SK-N-SH (cell line): ENCODE results near the gene IFT25. TPM values are rescaled to one million over a fixed set of nuclear protein-coding genes. Genes with fewer than 3 reads are reported as not detected.
"Not testable (repeated sequence)": the region's sequence is repeated elsewhere in the genome, so short reads cannot be mapped to it uniquely, and the experiment has no call there.

Source experiments
- CTCF ChIA-PET: fragments of 300-600, 350-600 bp; formaldehyde crosslinking; extraction: SDS; loops from one replicate; lab custom pipeline; 2021; lab: Yijun Ruan, JAX
- POLR2A ChIA-PET: fragments of 350-600 bp; sonication (Branson Sonifier 250); formaldehyde crosslinking; extraction: SDS; loops from one replicate; lab custom pipeline; 2020; ENCODE audit warnings: antibody characterized with exemption, inconsistent platforms; lab: Yijun Ruan, JAX
- DNase-seq: peaks from one replicate; pipeline ENCODE4 v3.0.0; 2012
- H2AFZ ChIP-seq: fragments of 200-600 bp; sonication (generic); 2 replicates; pipeline ENCODE4 v1.8.1; 2016; ENCODE audit warnings: antibody characterized with exemption, mild to moderate bottlenecking, low read depth
- H3F3A ChIP-seq: fragments of 200-600 bp; sonication (generic); replicated peaks from 2 replicates; pipeline ENCODE3; 2016; ENCODE audit warnings: antibody characterized with exemption, mild to moderate bottlenecking; ENCODE audit not compliant: insufficient read depth
- H3K27ac ChIP-seq, 2 experiments: fragments of 200-500 bp in 1 of 2; fragments of 200-600 bp in 1 of 2; sonication (Bioruptor generic) in 1 of 2; sonication (generic), shearing (Covaris generic) in 1 of 2; 2 replicates each; pipeline versions ENCODE4 v1.5.1 to v1.6.1; 2014 to 2016; ENCODE audit warnings: low read depth in 2 of 2, inconsistent platforms in 1 of 2, low read length in 1 of 2, mild to moderate bottlenecking in 1 of 2, mixed read lengths in 1 of 2
- H3K27me3 ChIP-seq: fragments of 200-600 bp; sonication (generic), shearing (Covaris generic); 2 replicates; pipeline ENCODE4 v1.6.1; 2016; ENCODE audit warnings: mixed run types; ENCODE audit not compliant: insufficient read depth
- H3K36me3 ChIP-seq, 2 experiments: fragments of 200-500 bp in 1 of 2; fragments of 200-600 bp in 1 of 2; sonication (Bioruptor generic) in 1 of 2; sonication (generic) in 1 of 2; replicated peaks in 1 of 2; 2 replicates each; pipeline versions ENCODE3 to v1.5.1; 2014 to 2016; ENCODE audit warnings: low read length in 1 of 2, mild to moderate bottlenecking in 1 of 2; ENCODE audit not compliant: insufficient read depth in 2 of 2, control insufficient read depth in 1 of 2
- H3K4me1 ChIP-seq, 2 experiments: fragments of 200-500 bp in 1 of 2; fragments of 200-600 bp in 1 of 2; sonication (Bioruptor generic) in 1 of 2; sonication (generic), shearing (Covaris generic) in 1 of 2; 2 replicates each; pipeline versions ENCODE4 v1.5.1 to v1.6.1; 2014 to 2016; ENCODE audit warnings: low read depth in 1 of 2, low read length in 1 of 2, mixed run types in 1 of 2; ENCODE audit not compliant: insufficient read depth in 2 of 2, control insufficient read depth in 1 of 2
- H3K4me2 ChIP-seq: fragments of 200-600 bp; sonication (generic), shearing (Covaris generic); 2 replicates; pipeline ENCODE4 v1.6.1; 2017; ENCODE audit warnings: mixed run types
- H3K4me3 ChIP-seq, 2 experiments: fragments of 200-500 bp in 1 of 2; fragments of 200-600 bp in 1 of 2; sonication (Bioruptor generic) in 1 of 2; sonication (generic), shearing (Covaris generic) in 1 of 2; 2 replicates each; pipeline versions ENCODE4 v1.5.1 to v1.8.1; 2014 to 2016; ENCODE audit warnings: low read depth in 2 of 2, inconsistent platforms in 1 of 2, low read length in 1 of 2, mild to moderate bottlenecking in 1 of 2, mixed read lengths in 1 of 2, moderate library complexity in 1 of 2
- H3K79me2 ChIP-seq: fragments of 200-600 bp; sonication (generic); 2 replicates; pipeline ENCODE4 v1.8.1; 2017; ENCODE audit warnings: mild to moderate bottlenecking; ENCODE audit not compliant: insufficient read depth
- H3K9ac ChIP-seq: fragments of 200-600 bp; sonication (generic); 2 replicates; pipeline ENCODE4 v1.6.1; 2017; ENCODE audit warnings: mixed run types
- H3K9me2 ChIP-seq: fragments of 200-600 bp; sonication (generic); 2 replicates; pipeline ENCODE4 v1.6.1; 2017; ENCODE audit warnings: mixed run types
- H3K9me3 ChIP-seq: fragments of 200-600 bp; sonication (generic); 2 replicates; pipeline ENCODE4 v1.6.1; 2017; ENCODE audit warnings: mixed run types, mild to moderate bottlenecking, moderate library complexity
- H4K20me1 ChIP-seq: fragments of 200-600 bp; sonication (generic); 2 replicates; pipeline ENCODE4 v1.6.1; 2017; ENCODE audit warnings: mild to moderate bottlenecking, mixed run types; ENCODE audit not compliant: insufficient read depth
- ELF1 ChIP-seq: IDR thresholded peaks from 2 replicates; pipeline ENCODE4 v1.4.0; 2012
- FOXM1 ChIP-seq: IDR thresholded peaks from 2 replicates; pipeline ENCODE4 v1.4.0; 2012; ENCODE audit warnings: low read depth, mild to moderate bottlenecking
- MXI1 ChIP-seq: IDR thresholded peaks from 2 replicates; pipeline ENCODE4 v1.6.1; 2012; ENCODE audit warnings: mild to moderate bottlenecking, low read depth, low read length, improper control_type of control experiment
- NFIC ChIP-seq: IDR thresholded peaks from 2 replicates; pipeline ENCODE4 v1.4.0; 2012; ENCODE audit warnings: borderline replicate concordance
- POLR2AphosphoS5 ChIP-seq: IDR thresholded peaks from 2 replicates; pipeline ENCODE4 v1.6.1; 2012; ENCODE audit warnings: low read depth, low read length
- RCOR1 ChIP-seq: fragments of 150-350 bp; IDR thresholded peaks from 2 replicates; pipeline ENCODE4 v1.6.1; 2017; ENCODE audit warnings: antibody characterized with exemption, low read length
- SIN3A ChIP-seq: IDR thresholded peaks from 2 replicates; pipeline ENCODE4 v1.6.1; 2012; ENCODE audit warnings: low read depth, mild to moderate bottlenecking, low read length, moderate library complexity, borderline replicate concordance
- TAF1 ChIP-seq: IDR thresholded peaks from 2 replicates; pipeline ENCODE4 v1.6.1; 2012; ENCODE audit warnings: low read depth, mild to moderate bottlenecking, low read length, moderate library complexity, borderline replicate concordance
- USF1 ChIP-seq: IDR thresholded peaks from 2 replicates; pipeline ENCODE4 v1.4.0; 2012; ENCODE audit warnings: low read depth, borderline replicate concordance
- ZBTB33 ChIP-seq: IDR thresholded peaks from 2 replicates; pipeline ENCODE4 v1.4.0; 2012; ENCODE audit warnings: low read depth, borderline replicate concordance
- WGBS: methylation state at CpG from one replicate; pipeline ENCODE4 v1.1.6; 2017; ENCODE audit warnings: low lambda C conversion rate; 5-methylcytosine and 5-hydroxymethylcytosine counted together
- polyA plus RNA-seq, 3 experiments: library from polyadenylated mRNA; depleted of rRNA; stranded (reverse); fragments of >200 nt; gene quantifications; 2 replicates each; pipeline ENCODE4 v1.2.3, GENCODE V29; 2012
- TF ChIP-seq, protein P1 (sequence below): fragments of 200-600 bp; sonication (generic); IDR thresholded peaks from 2 replicates; pipeline ENCODE4 v1.6.1; 2017; ENCODE audit warnings: antibody characterized with exemption, mild to moderate bottlenecking, moderate library complexity

Gene IFT25
- polyA plus RNA-seq (2012; rRNA removed), result 25.7 TPM in 2 replicates
- polyA plus RNA-seq (2012; cell fraction: cytosol; rRNA removed), result 34.8 and 55.2 TPM in 2 replicates
- 17.1 and 25.3 TPM in 2 replicates for polyA plus RNA-seq (2012; cell fraction: nucleus; rRNA removed)

DNA sequence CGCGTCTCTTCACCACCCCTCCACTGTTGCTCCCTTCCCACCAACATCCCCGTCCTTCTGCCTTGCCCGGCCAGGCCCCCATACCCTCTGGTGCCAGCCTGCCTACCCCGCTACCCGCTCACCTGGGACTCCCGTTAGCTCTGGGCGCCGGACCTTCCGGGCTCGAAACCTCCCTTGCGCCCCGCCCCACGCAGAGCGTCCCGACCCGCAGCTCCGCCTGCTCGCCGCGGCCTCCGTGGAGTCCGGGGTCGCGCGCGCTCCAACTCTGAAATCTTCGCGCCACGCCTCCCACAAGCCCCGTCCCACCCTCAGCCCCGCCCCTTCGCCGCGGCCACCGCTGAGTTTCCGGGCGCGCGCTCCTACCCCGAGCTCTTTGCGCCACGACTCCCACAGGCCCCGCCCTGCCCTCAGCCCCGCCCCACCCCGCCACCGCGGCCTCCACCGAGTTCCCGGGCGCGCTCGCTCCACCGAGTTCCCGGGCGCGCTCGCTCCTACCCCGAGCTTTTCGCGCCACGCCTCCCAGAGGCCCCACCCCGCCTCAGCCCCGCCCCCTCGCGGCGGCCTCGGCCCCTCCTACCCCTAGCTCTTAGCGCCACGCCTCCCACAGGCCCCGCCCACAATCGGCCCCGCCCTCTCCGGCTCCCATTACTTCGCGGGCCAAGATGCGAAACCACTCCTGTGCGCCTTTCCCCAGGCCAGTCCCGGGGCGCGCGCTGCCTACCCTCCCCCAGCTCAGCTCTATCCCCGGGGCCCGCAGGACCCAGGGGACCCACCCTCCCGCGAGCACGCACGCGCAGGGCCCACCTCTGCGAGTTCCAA, at the start of gene IFT25:
Gene IFT25 (minus strand): TSS at position 267 of the 819 bp plus-strand sequence. CDS start 5,617 bp downstream, outside the sequence.
- 2% methylated on average over 36 of the region's 90 CpGs for WGBS
- Histone ChIP-seq H3K9ac (peak within 1 kb of the TSS; percentile 83), H3K9me2 (no peaks in the 10 kb centered on the region), H3K4me3 (peak within 1 kb of the TSS; percentile 72 to 95), H4K20me1 (peaks cover 15% of the 10 kb centered on the region), H3K36me3 (peaks cover 14 to 20% of the 10 kb centered on the region in 2 experiments), H3K27ac (peak within 1 kb of the TSS; percentile 79 to 92)
- CTCF ChIA-PET, result interaction anchor here (0.7 to 11.2 kb wide), 7 partner anchors 13 to 501 kb away, joined by 3 to 100 read pairs (median 3); no protein-coding TSS in a partner anchor
- DNase-seq, result peak; percentile 97
- TF ChIP-seq ELF1 (peak; percentile 22; the same call in 1 of the 2 replicates), NFIC (no peak), SIN3A (peak; percentile 50; the same call in 1 of the 2 replicates), POLR2AphosphoS5 (peak; percentile 75; the same call in 1 of the 2 replicates), RCOR1 (no peak), FOXM1 (no peak), TAF1 (peak; percentile 62; the same call in 1 of the 2 replicates), USF1 (no peak), MXI1 (peak; percentile 31), ZBTB33 (no peak)
- TF ChIP-seq, protein P1, sequence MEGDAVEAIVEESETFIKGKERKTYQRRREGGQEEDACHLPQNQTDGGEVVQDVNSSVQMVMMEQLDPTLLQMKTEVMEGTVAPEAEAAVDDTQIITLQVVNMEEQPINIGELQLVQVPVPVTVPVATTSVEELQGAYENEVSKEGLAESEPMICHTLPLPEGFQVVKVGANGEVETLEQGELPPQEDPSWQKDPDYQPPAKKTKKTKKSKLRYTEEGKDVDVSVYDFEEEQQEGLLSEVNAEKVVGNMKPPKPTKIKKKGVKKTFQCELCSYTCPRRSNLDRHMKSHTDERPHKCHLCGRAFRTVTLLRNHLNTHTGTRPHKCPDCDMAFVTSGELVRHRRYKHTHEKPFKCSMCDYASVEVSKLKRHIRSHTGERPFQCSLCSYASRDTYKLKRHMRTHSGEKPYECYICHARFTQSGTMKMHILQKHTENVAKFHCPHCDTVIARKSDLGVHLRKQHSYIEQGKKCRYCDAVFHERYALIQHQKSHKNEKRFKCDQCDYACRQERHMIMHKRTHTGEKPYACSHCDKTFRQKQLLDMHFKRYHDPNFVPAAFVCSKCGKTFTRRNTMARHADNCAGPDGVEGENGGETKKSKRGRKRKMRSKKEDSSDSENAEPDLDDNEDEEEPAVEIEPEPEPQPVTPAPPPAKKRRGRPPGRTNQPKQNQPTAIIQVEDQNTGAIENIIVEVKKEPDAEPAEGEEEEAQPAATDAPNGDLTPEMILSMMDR, result no peak
- TF ChIP-seq, all 33 proteins: peak for 5
- H3K4me1 ChIP-seq, result peaks cover 11 to 31% of the 10 kb centered on the region in 2 experiments; a peak in 2 of 4 replicates
- H2AFZ ChIP-seq, result peak within 1 kb of the TSS; percentile 79; the same call in 1 of the 2 replicates
- H3K4me2 ChIP-seq, result peak within 1 kb of the TSS; percentile 93
- POLR2A ChIA-PET, result interaction anchor here (0.8 to 1.6 kb wide), 8 partner anchors 9 to 153 kb away, joined by 3 to 5 read pairs (median 4); partner anchors contain the start of genes TMEM59 and YIPF1
- no peaks in the 10 kb centered on the region for H3K9me3 ChIP-seq
- no peaks in the 10 kb centered on the region for H3F3A ChIP-seq
- H3K27me3 ChIP-seq, result no peaks in the 10 kb centered on the region
- H3K79me2 ChIP-seq, result peaks cover 81% of the 10 kb centered on the region

GRCh38 chr1:53994516-53994915, 49.0 kb upstream of the IFT25 start:
- H3K9me3 ChIP-seq, H3K4me3 ChIP-seq, H3K36me3 ChIP-seq, H3K9ac ChIP-seq, H3K27ac ChIP-seq, POLR2A ChIA-PET, H3K27me3 ChIP-seq, H3F3A ChIP-seq, H2AFZ ChIP-seq, H3K79me2 ChIP-seq, H3K4me1 ChIP-seq, H4K20me1 ChIP-seq, DNase-seq, H3K9me2 ChIP-seq, H3K4me2 ChIP-seq: not testable (repeated sequence)
- WGBS, result 70% methylated on average over 2 of the region's 2 CpGs
- CTCF ChIA-PET, result interaction anchor here (1.0 kb wide), 1 partner anchor 15 kb away, joined by 4 read pairs; no protein-coding TSS in a partner anchor
